ENCODE data around the gene CXCR1.

DNA sequence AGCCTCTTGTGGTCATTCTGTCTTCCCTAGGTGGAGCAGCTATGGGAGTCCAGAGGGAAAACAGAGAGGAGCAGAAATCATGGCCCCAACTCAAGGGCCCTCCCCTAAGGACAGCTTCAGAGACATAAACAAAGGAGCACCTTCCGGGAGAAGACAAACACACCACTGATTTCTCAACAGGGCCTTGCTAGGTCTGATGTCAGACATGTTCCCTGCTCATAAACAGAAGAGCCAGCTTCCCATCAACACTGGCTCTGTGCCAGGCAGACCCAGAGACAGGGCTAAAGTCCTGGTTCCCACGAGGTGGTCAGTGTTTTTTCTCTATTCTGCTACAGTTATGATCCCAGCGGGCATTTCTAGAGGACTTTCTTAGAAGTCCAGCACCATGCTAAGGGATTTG lies 21.6 kb downstream of the CXCR1 start:
- no peak for TF ChIP-seq POLR2A (IDR thresholded peaks at IDR 0.05; ENCODE audit: low read depth, low read length)
- TF ChIP-seq, protein P1, sequence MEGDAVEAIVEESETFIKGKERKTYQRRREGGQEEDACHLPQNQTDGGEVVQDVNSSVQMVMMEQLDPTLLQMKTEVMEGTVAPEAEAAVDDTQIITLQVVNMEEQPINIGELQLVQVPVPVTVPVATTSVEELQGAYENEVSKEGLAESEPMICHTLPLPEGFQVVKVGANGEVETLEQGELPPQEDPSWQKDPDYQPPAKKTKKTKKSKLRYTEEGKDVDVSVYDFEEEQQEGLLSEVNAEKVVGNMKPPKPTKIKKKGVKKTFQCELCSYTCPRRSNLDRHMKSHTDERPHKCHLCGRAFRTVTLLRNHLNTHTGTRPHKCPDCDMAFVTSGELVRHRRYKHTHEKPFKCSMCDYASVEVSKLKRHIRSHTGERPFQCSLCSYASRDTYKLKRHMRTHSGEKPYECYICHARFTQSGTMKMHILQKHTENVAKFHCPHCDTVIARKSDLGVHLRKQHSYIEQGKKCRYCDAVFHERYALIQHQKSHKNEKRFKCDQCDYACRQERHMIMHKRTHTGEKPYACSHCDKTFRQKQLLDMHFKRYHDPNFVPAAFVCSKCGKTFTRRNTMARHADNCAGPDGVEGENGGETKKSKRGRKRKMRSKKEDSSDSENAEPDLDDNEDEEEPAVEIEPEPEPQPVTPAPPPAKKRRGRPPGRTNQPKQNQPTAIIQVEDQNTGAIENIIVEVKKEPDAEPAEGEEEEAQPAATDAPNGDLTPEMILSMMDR (conservative IDR thresholded peaks at IDR 0.05; ENCODE audit: low read depth, low read length) = no peak
- TF ChIP-seq, protein P2, sequence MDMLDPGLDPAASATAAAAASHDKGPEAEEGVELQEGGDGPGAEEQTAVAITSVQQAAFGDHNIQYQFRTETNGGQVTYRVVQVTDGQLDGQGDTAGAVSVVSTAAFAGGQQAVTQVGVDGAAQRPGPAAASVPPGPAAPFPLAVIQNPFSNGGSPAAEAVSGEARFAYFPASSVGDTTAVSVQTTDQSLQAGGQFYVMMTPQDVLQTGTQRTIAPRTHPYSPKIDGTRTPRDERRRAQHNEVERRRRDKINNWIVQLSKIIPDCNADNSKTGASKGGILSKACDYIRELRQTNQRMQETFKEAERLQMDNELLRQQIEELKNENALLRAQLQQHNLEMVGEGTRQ (IDR thresholded peaks at IDR 0.05; ENCODE audit: low read depth, low read length) = no peak
- no peak for TF ChIP-seq CEBPB (IDR thresholded peaks at IDR 0.05; ENCODE audit: low read depth, low read length)
- TF ChIP-seq FOS (IDR thresholded peaks at IDR 0.05; ENCODE audit: low read depth, low read length) = no peak
- TF ChIP-seq, protein P3, sequence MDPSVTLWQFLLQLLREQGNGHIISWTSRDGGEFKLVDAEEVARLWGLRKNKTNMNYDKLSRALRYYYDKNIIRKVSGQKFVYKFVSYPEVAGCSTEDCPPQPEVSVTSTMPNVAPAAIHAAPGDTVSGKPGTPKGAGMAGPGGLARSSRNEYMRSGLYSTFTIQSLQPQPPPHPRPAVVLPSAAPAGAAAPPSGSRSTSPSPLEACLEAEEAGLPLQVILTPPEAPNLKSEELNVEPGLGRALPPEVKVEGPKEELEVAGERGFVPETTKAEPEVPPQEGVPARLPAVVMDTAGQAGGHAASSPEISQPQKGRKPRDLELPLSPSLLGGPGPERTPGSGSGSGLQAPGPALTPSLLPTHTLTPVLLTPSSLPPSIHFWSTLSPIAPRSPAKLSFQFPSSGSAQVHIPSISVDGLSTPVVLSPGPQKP (IDR thresholded peaks at IDR 0.05; ENCODE audit: borderline replicate concordance, low read depth, low read length) = no peak
- no peak for TF ChIP-seq MAZ (IDR thresholded peaks at IDR 0.05; ENCODE audit: borderline replicate concordance, low read depth, low read length)
- TF ChIP-seq MAFK (IDR thresholded peaks at IDR 0.05; ENCODE audit: low read depth, low read length) = no peak
- TF ChIP-seq MXI1 (IDR thresholded peaks at IDR 0.05; ENCODE audit: borderline replicate concordance, low read depth, low read length) = no peak
- no peak for TF ChIP-seq RAD21 (IDR thresholded peaks at IDR 0.05; ENCODE audit: low read length)
- no peak for TF ChIP-seq RFX5 (IDR thresholded peaks at IDR 0.05; ENCODE audit: low read depth, low read length)

Measured in IMR-90 (cell line).